Right lobe of liver (tissue), 4 donors: ENCODE data around the gene PDE6B.

Experiments
- POLR2A ChIP-seq: fragments of 450-650 bp; IDR thresholded peaks from one replicate; pipeline ENCODE4 v1.6.1; 2017; ENCODE audit warnings: antibody characterized with exemption, mild to moderate bottlenecking
- TF ChIP-seq, protein P1 (sequence below), 4 donors: fragments of 200-600 bp in 3 of 4; fragments of 450-650 bp in 1 of 4; IDR thresholded peaks; one replicate each; pipeline versions ENCODE4 v1.5.1 to v1.8.0; 2016 to 2022; ENCODE audit warnings: antibody characterized with exemption in 4 of 4, mild to moderate bottlenecking in 2 of 4
- donor health status: DM: no; HTN: no; CAD: no.
- donor health status: DM: no; HTN: no; CAD: no.
- donor health status: DM: no; HTN: yes; CAD: no.

DNA sequence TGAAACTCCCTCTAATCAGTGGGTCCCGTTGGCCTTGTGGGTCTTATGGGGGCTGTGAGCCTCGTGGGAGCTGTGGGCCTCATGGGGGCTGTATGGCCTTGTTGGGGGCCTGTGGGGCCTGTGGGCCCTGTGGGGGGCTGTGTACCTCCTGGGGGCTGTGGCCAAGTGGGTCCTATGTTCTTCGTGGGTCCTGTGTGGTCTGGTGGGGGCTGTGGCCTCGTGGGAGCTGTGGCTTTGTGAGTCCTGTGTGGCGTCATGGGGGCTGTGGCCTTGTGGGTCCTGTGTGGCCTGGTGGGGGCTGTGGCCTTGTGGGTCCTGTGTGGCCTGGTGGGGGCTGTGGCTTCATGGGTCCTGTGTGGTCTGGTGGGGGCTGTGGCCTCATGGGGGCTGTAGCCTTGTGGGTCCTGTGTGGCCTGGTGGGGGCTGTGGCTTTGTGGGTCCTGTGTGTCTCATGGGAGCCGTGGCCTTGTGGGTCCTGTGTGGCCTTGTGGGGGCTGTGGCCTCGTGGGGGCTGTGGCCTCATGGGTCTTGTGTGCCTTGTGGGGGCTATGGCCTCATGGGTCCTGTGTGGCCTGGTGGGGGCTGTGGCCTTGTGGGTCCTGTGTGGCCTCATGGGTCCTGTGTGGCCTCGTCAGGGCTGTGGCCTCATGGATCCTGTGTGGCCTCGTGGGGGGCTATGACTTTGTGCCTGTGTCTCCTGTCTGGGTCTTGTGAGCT, 87.7 kb downstream of the PDE6B start:
- TF ChIP-seq, protein P1, sequence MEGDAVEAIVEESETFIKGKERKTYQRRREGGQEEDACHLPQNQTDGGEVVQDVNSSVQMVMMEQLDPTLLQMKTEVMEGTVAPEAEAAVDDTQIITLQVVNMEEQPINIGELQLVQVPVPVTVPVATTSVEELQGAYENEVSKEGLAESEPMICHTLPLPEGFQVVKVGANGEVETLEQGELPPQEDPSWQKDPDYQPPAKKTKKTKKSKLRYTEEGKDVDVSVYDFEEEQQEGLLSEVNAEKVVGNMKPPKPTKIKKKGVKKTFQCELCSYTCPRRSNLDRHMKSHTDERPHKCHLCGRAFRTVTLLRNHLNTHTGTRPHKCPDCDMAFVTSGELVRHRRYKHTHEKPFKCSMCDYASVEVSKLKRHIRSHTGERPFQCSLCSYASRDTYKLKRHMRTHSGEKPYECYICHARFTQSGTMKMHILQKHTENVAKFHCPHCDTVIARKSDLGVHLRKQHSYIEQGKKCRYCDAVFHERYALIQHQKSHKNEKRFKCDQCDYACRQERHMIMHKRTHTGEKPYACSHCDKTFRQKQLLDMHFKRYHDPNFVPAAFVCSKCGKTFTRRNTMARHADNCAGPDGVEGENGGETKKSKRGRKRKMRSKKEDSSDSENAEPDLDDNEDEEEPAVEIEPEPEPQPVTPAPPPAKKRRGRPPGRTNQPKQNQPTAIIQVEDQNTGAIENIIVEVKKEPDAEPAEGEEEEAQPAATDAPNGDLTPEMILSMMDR (IDR thresholded peaks at IDR 0.05), result no peak
- TF ChIP-seq POLR2A, result no peak
